ENCODE measurements around the gene MYH7B. TPM values are rescaled to one million over a fixed set of nuclear protein-coding genes. Genes with fewer than 3 reads are reported as not detected.

MYH7B gene
- total RNA-seq, 1 donor = not detected

DNA sequence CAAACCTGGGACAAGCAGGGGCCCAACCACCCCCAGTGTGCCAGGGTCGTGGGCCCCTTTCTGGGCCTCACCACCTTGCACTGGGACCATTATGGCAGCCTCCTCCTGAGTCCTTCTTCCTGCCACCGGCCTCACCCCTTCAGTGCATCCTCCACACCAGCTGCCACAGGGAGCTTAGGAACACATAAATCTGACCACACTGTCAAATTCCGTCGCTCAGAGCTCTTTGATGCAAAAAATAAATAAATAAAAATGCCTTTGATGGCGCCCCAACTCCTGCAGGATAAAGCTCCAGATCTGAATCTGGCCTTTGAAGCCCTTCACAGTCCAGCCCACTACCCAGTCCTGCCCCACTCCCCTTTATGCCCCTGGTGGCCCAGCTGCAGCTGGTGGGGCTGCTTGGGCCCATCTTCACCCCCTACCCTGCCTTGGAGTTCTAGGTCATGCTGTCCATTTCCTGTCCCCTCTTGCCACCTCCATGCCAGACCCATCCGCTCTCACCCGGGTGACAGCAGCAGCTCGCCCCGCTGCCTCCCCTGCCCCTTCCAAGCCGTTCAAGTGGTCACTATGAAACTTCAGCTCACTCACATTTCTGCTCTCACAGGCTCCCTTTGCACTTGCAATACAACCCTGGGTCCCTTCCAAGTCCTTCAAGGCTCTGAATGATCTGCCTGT lies 16.0 kb downstream of the MYH7B start:
- no peak overlapping the region for H3K4me3 ChIP-seq (ENCODE audit: low read depth, low read length)
- TF ChIP-seq, protein P1, sequence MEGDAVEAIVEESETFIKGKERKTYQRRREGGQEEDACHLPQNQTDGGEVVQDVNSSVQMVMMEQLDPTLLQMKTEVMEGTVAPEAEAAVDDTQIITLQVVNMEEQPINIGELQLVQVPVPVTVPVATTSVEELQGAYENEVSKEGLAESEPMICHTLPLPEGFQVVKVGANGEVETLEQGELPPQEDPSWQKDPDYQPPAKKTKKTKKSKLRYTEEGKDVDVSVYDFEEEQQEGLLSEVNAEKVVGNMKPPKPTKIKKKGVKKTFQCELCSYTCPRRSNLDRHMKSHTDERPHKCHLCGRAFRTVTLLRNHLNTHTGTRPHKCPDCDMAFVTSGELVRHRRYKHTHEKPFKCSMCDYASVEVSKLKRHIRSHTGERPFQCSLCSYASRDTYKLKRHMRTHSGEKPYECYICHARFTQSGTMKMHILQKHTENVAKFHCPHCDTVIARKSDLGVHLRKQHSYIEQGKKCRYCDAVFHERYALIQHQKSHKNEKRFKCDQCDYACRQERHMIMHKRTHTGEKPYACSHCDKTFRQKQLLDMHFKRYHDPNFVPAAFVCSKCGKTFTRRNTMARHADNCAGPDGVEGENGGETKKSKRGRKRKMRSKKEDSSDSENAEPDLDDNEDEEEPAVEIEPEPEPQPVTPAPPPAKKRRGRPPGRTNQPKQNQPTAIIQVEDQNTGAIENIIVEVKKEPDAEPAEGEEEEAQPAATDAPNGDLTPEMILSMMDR (IDR thresholded peaks at IDR 0.05; ENCODE audit: insufficient read depth, low read depth, low read length) = no peak
- no peak for DNase-seq (ENCODE audit: low read depth)

DNA sequence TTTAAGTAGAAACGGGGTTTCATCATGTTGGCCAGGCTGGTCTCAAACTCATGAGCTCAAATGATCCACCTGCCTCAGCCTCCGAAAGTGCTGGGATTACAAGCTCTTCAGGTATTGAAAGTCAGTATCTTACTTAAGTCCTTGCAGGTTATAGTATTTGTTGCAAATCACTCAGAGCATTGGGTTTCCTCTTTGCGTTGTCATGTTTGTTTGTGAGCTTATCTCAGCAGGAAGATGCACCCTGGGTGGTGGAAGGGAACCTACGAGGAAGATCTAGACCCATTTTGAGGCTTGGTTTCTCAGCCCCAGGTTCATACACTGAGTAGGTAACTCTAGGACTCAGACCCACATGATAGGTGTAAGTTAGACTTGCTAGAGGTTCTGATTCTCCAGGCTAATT lies 18.6 kb downstream of the MYH7B start:
- TF ChIP-seq, protein P1 (IDR thresholded peaks at IDR 0.05; ENCODE audit: insufficient read depth, low read depth, low read length) = no peak
- no peak for DNase-seq (ENCODE audit: low read depth)
- H3K4me3 ChIP-seq (ENCODE audit: low read depth, low read length) = no peak overlapping the region

DNA sequence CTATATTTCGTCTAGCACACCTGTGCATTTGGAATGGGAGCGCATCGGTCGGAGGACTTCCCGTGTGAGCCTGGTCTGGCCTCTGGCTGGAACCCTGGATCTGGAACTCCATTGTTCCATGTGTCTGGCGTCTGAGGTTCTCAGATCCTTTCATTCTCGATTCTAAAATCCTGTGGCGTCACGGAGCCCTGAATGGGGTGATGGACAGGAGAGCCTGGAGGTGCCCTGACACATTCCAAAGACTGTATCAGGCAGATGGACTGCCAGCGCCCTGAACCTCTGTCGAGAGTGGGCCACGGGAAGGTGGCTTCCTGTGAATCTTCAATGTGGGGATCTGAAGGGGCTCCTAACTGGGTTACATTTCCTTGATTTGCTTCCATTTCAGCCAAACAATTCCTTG lies 20.6 kb downstream of the MYH7B start:
- TF ChIP-seq, protein P1 (IDR thresholded peaks at IDR 0.05; ENCODE audit: insufficient read depth, low read depth, low read length) = no peak
- no peak overlapping the region for H3K4me3 ChIP-seq (ENCODE audit: low read depth, low read length)
- DNase-seq (ENCODE audit: low read depth) = no peak

DNA sequence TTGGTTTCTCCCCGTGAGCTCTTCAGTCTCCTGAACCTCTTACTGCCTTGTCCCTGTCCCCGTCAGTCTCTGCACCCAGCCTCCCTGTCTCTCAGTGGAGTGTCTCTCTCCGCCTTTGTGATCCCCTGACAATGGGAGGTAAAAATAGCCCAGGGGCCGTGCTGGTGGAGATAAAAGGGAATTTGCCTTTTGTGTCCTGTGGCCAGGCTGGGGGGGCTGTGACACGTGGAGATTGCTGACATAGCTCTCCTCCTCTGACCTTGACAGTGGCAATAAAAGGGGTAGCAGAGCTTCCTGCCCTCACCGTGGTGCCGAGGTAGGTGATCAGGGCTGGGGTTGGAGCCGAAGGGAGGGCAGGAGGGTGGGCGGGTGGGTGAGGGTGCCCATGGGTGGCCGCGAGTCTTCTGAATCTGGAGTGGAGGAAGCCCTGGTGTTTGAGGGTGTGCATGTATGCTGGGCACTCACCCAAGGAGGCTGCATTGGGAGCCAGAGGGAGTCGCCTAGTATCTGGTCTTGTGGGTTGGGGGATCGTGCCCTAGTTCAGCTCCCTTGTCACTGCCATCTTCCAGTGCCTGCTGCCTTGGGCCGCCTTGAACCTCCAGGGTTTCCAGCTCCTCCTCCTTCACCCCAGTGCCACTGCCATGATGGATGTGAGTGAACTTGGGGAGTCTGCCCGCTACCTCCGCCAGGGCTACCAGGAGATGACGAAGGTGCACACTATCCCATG lies 21.9 kb downstream of the MYH7B start:
- DNase-seq (ENCODE audit: low read depth) = no peak
- TF ChIP-seq, protein P1 (IDR thresholded peaks at IDR 0.05; ENCODE audit: insufficient read depth, low read depth, low read length) = no peak
- no peak overlapping the region for H3K4me3 ChIP-seq (ENCODE audit: low read depth, low read length)

DNA sequence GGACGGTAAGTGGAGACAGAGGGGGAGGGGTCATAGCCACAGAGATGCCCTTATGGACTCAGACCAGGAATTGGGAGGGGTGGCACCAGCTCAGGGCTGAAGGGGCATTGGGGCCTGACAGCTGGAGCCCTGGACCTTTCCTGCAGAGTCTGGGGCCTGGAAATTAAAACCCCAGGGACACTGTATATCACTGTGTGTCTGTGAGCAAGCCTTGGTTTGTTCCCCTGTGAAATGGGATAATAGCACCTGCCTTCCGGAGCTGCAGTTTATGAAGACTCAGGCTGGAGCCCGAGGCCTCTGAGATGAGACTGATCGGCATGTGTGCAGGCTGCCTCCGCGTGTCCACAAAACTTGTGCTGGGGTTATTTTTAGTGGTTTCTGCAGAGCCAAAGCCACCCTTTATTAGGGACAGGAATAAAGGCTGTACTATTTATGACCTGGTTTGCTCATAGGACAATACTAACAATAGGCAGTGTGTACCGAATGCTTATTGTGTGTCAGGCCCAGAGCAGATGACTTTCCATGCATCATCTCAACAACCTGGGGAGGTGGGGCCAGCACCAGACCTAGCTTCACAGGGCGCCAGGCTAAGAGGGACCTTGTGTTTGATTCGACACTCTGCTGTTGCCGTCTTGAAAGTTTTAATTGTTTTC lies 22.6 kb downstream of the MYH7B start:
- no peak overlapping the region for H3K4me3 ChIP-seq (ENCODE audit: low read depth, low read length)
- no peak for DNase-seq (ENCODE audit: low read depth)
- TF ChIP-seq, protein P1 (IDR thresholded peaks at IDR 0.05; ENCODE audit: insufficient read depth, low read depth, low read length) = no peak

DNA sequence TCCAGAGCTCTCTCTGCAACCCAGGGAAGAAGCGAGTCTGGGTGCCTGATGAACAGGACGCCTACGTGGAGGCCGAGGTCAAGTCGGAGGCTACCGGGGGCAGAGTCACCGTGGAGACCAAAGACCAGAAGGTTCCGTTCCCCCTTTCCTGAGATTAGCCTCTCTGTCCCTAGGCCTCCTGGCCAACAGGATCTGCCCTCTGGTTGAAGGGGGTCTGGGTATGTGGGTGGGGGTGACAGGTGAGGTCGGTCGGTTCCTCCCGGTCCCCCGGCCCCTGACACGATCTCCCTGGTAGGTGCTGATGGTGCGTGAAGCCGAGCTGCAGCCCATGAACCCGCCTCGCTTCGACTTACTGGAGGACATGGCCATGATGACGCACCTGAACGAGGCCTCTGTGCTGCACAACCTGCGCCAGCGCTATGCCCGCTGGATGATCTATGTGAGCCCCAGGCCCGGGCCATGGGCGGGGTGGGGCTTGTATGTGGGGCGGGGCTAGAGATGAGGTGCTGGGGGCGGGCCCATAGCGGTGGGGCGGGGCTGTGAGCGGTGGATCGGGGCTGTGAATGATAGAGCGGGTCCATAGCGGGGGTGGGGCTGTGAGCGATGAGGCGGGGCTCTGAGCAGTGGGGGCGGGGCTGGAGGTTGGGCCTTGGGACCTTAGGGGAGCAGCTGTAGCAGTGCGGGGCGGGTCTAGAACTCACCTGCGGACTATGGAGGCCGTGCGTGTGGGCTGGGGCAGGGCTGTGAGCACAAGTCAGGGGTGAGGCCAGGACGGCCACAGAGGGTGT lies 23.9 kb downstream of the MYH7B start:
- no peak for DNase-seq (ENCODE audit: low read depth)
- H3K4me3 ChIP-seq (ENCODE audit: low read depth, low read length) = no peak overlapping the region
- TF ChIP-seq, protein P1 (IDR thresholded peaks at IDR 0.05; ENCODE audit: insufficient read depth, low read depth, low read length) = no peak

All from fibroblast of villous mesenchyme (primary cell).